ENCODE results near the gene TDO2.
"Not testable (repeated sequence)": the region's sequence is repeated elsewhere in the genome, so short reads cannot be mapped to it uniquely, and the experiment has no call there.

Gene TDO2

GRCh38 chr4:155930330-155930729, 26.8 kb downstream of the TDO2 start:
- H3K4me1 Mint-ChIP-seq (ENCODE audit: low read depth), result no peaks in the 10 kb centered on the region
- no peak overlapping the region for H3K4me3 Mint-ChIP-seq
- H3K9me3 Mint-ChIP-seq (ENCODE audit: low read depth), result peaks cover 15% of the 10 kb centered on the region
- peaks cover 47% of the 10 kb centered on the region for H3K36me3 Mint-ChIP-seq
- H3K27ac Mint-ChIP-seq, result no peak overlapping the region
- H3K27me3 Mint-ChIP-seq, result no peaks in the 10 kb centered on the region

- peaks cover 15% of the 10 kb centered on the region for H3K9me3 Mint-ChIP-seq (ENCODE audit: low read depth)
- H3K27me3 Mint-ChIP-seq, result no peaks in the 10 kb centered on the region
- H3K36me3 Mint-ChIP-seq, result peaks cover 46% of the 10 kb centered on the region
- no peak overlapping the region for H3K27ac Mint-ChIP-seq
- no peak overlapping the region for H3K4me3 Mint-ChIP-seq
- H3K4me1 Mint-ChIP-seq (ENCODE audit: low read depth), result no peaks in the 10 kb centered on the region
Measured at GRCh38 chr4:155931634-155932033, 28.1 kb downstream of the TDO2 start.

GRCh38 chr4:155934634-155935033, 31.1 kb downstream of the TDO2 start:
- H3K27me3 Mint-ChIP-seq; H3K4me1 Mint-ChIP-seq (ENCODE audit: low read depth); H3K4me3 Mint-ChIP-seq; H3K9me3 Mint-ChIP-seq (ENCODE audit: low read depth); H3K27ac Mint-ChIP-seq: not testable (repeated sequence)
- peaks cover 42% of the 10 kb centered on the region for H3K36me3 Mint-ChIP-seq

- peaks cover under 1% of the 10 kb centered on the region for H3K9me3 Mint-ChIP-seq (ENCODE audit: low read depth)
- no peaks in the 10 kb centered on the region for H3K4me1 Mint-ChIP-seq (ENCODE audit: low read depth)
- H3K27me3 Mint-ChIP-seq, result no peaks in the 10 kb centered on the region
- H3K4me3 Mint-ChIP-seq, result no peak overlapping the region
- H3K36me3 Mint-ChIP-seq, result peaks cover 38% of the 10 kb centered on the region
- H3K27ac Mint-ChIP-seq, result no peak overlapping the region
Measured at GRCh38 chr4:155935389-155935986, 32.0 kb downstream of the TDO2 start.

- Mint-ChIP-seq H3K27me3 (no peaks in the 10 kb centered on the region), H3K36me3 (peaks cover 27% of the 10 kb centered on the region), H3K9me3 (ENCODE audit: low read depth) (no peaks in the 10 kb centered on the region), H3K4me3 (no peak overlapping the region), H3K27ac (no peak overlapping the region), H3K4me1 (ENCODE audit: low read depth) (no peaks in the 10 kb centered on the region)
Measured at GRCh38 chr4:155941085-155941790, 37.7 kb downstream of the TDO2 start.

- no peaks in the 10 kb centered on the region for H3K27me3 Mint-ChIP-seq
- H3K9me3 Mint-ChIP-seq (ENCODE audit: low read depth), result no peaks in the 10 kb centered on the region
- H3K4me1 Mint-ChIP-seq (ENCODE audit: low read depth), result no peaks in the 10 kb centered on the region
- H3K27ac Mint-ChIP-seq, result no peak overlapping the region
- peaks cover 22% of the 10 kb centered on the region for H3K36me3 Mint-ChIP-seq
- no peak overlapping the region for H3K4me3 Mint-ChIP-seq
Measured at GRCh38 chr4:155941820-155942219, 38.3 kb downstream of the TDO2 start.

GRCh38 chr4:155943605-155944291, 40.3 kb downstream of the TDO2 start:
- no peaks in the 10 kb centered on the region for H3K9me3 Mint-ChIP-seq (ENCODE audit: low read depth)
- no peaks in the 10 kb centered on the region for H3K27me3 Mint-ChIP-seq
- no peak overlapping the region for H3K27ac Mint-ChIP-seq
- peaks cover 2% of the 10 kb centered on the region for H3K4me1 Mint-ChIP-seq (ENCODE audit: low read depth)
- no peak overlapping the region for H3K4me3 Mint-ChIP-seq
- H3K36me3 Mint-ChIP-seq, result peaks cover 15% of the 10 kb centered on the region

- H3K27ac Mint-ChIP-seq, result no peak overlapping the region
- H3K4me3 Mint-ChIP-seq, result no peak overlapping the region
- no peaks in the 10 kb centered on the region for H3K9me3 Mint-ChIP-seq (ENCODE audit: low read depth)
- H3K36me3 Mint-ChIP-seq, result peaks cover 14% of the 10 kb centered on the region
- peaks cover 2% of the 10 kb centered on the region for H3K4me1 Mint-ChIP-seq (ENCODE audit: low read depth)
- H3K27me3 Mint-ChIP-seq, result no peaks in the 10 kb centered on the region
Measured at GRCh38 chr4:155944516-155944915, 41.0 kb downstream of the TDO2 start.

- peaks cover 6% of the 10 kb centered on the region for H3K4me1 Mint-ChIP-seq (ENCODE audit: low read depth)
- peaks cover 6% of the 10 kb centered on the region for H3K36me3 Mint-ChIP-seq
- no peak overlapping the region for H3K4me3 Mint-ChIP-seq
- no peaks in the 10 kb centered on the region for H3K9me3 Mint-ChIP-seq (ENCODE audit: low read depth)
- no peaks in the 10 kb centered on the region for H3K27me3 Mint-ChIP-seq
- no peak overlapping the region for H3K27ac Mint-ChIP-seq
Measured at GRCh38 chr4:155946486-155946885, 43.0 kb downstream of the TDO2 start.

- Mint-ChIP-seq H3K4me3 (no peak overlapping the region), H3K27ac (no peak overlapping the region), H3K4me1 (ENCODE audit: low read depth) (peaks cover 20% of the 10 kb centered on the region), H3K27me3 (no peaks in the 10 kb centered on the region), H3K9me3 (ENCODE audit: low read depth) (no peaks in the 10 kb centered on the region), H3K36me3 (peaks cover 2% of the 10 kb centered on the region)
Measured at GRCh38 chr4:155948541-155948940, 45.0 kb downstream of the TDO2 start.

- Mint-ChIP-seq H3K4me1 (ENCODE audit: low read depth) (peaks cover 28% of the 10 kb centered on the region), H3K9me3 (ENCODE audit: low read depth) (no peaks in the 10 kb centered on the region), H3K27ac (no peak overlapping the region), H3K36me3 (no peaks in the 10 kb centered on the region), H3K4me3 (no peak overlapping the region), H3K27me3 (no peaks in the 10 kb centered on the region)
Measured at GRCh38 chr4:155950461-155950860, 47.0 kb downstream of the TDO2 start.

GRCh38 chr4:155952501-155952901, 49.0 kb downstream of the TDO2 start:
- Mint-ChIP-seq H3K36me3 (no peaks in the 10 kb centered on the region), H3K4me1 (ENCODE audit: low read depth) (peaks cover 28% of the 10 kb centered on the region), H3K4me3 (peak overlapping the region; percentile 69), H3K9me3 (ENCODE audit: low read depth) (no peaks in the 10 kb centered on the region), H3K27ac (peak overlapping the region; percentile 77), H3K27me3 (no peaks in the 10 kb centered on the region)

GRCh38 chr4:155953151-155954117, 49.9 kb downstream of the TDO2 start, which contains the start of gene CTSO:
TSS of gene CTSO (minus strand) at chr4:155953866. CDS start at chr4:155953847, 19 bp downstream.
- Mint-ChIP-seq H3K27ac (peak within 1 kb of the TSS; percentile 95), H3K9me3 (ENCODE audit: low read depth) (no peaks in the 10 kb centered on the region), H3K4me3 (peak within 1 kb of the TSS; percentile 96), H3K27me3 (peaks cover 2% of the 10 kb centered on the region), H3K36me3 (no peaks in the 10 kb centered on the region), H3K4me1 (ENCODE audit: low read depth) (peaks cover 28% of the 10 kb centered on the region)

GRCh38 chr4:155954118-155954685, 50.7 kb downstream of the TDO2 start:
- peaks cover 3% of the 10 kb centered on the region for H3K27me3 Mint-ChIP-seq
- peak overlapping the region; percentile 93 for H3K27ac Mint-ChIP-seq
- no peaks in the 10 kb centered on the region for H3K9me3 Mint-ChIP-seq (ENCODE audit: low read depth)
- H3K4me1 Mint-ChIP-seq (ENCODE audit: low read depth), result peaks cover 27% of the 10 kb centered on the region
- no peaks in the 10 kb centered on the region for H3K36me3 Mint-ChIP-seq
- H3K4me3 Mint-ChIP-seq, result peak overlapping the region; percentile 96
